Endothelial cell of umbilical vein (primary cell): ENCODE measurements around the gene TRIM2. TPM values are rescaled to one million over a fixed set of nuclear protein-coding genes. Genes with fewer than 3 reads are reported as not detected.

Experiments
- BruUV-seq: library from RNA; stranded (reverse); fragments of 400-500 nt; replicated peaks from 2 replicates; lab custom pipeline; 2021; lab: Mats Ljungman, UMichigan
- CTCF ChIA-PET: fragments of 300-600, 350-600 bp; sonication (Branson Sonifier 250); formaldehyde crosslinking; loops from one replicate; lab custom pipeline; 2021; ENCODE audit warnings: antibody characterized with exemption, inconsistent platforms; lab: Charles Lee
- POLR2A ChIA-PET: fragments of 300-600, 350-600 bp; sonication (Branson Sonifier 250); formaldehyde crosslinking; loops from one replicate; lab custom pipeline; 2021; ENCODE audit warnings: antibody characterized with exemption, inconsistent platforms; lab: Charles Lee
- DNase-seq: peaks from one replicate; pipeline ENCODE4 v3.0.0-alpha.2; 2011; ENCODE audit warnings: low read depth, low spot score
- FAIRE-seq: peaks from 2 replicates; lab custom pipeline; 2011; peaks lifted over from hg19 to GRCh38; lab: Jason Lieb, UNC
- H2AFZ ChIP-seq: 2 replicates; pipeline ENCODE4 v1.6.0; 2012; ENCODE audit warnings: low read depth, low read length, control low read depth, inconsistent platforms
- H3K27ac ChIP-seq: 2 replicates; pipeline ENCODE4 v1.5.1; 2011; ENCODE audit warnings: low read depth, mild to moderate bottlenecking, control low read depth, low read length, moderate library complexity; ENCODE audit not compliant: insufficient read depth
- H3K27me3 ChIP-seq, 2 experiments: 2 replicates each; pipeline versions ENCODE4 v1.6.0 to v1.6.1; 2011; ENCODE audit warnings: low read length in 2 of 2, mixed read lengths in 1 of 2; ENCODE audit not compliant: control insufficient read depth in 2 of 2, insufficient read depth in 2 of 2
- H3K36me3 ChIP-seq, 2 experiments: 2 replicates in 1 of 2; 3 replicates in 1 of 2; pipeline ENCODE4 v1.5.1; 2011; ENCODE audit warnings: low read length in 2 of 2, mild to moderate bottlenecking in 1 of 2, moderate library complexity in 1 of 2; ENCODE audit not compliant: control insufficient read depth in 2 of 2, insufficient read depth in 2 of 2; ENCODE audit errors: extremely low read depth in 1 of 2
- H3K4me1 ChIP-seq: 3 replicates; pipeline ENCODE4 v1.5.1; 2011; ENCODE audit warnings: mild to moderate bottlenecking, low read length; ENCODE audit not compliant: control insufficient read depth, insufficient read depth; ENCODE audit errors: extremely low read depth
- H3K4me2 ChIP-seq: 2 replicates; pipeline ENCODE4 v1.6.1; 2011; ENCODE audit warnings: low read length, control low read depth, mixed read lengths; ENCODE audit not compliant: insufficient read depth
- H3K4me3 ChIP-seq, 3 experiments: fragments of 200-600 bp in 1 of 3; sonication (generic), shearing (Covaris generic) in 1 of 3; replicated peaks in 1 of 3; 2 replicates each; pipeline ENCODE4 v1.5.1; 2011 to 2016; ENCODE audit warnings: control low read depth in 3 of 3, low read length in 3 of 3, mild to moderate bottlenecking in 2 of 3, inconsistent platforms in 1 of 3, low read depth in 1 of 3, moderate library complexity in 1 of 3; ENCODE audit not compliant: insufficient read depth in 1 of 3
- H3K79me2 ChIP-seq: 2 replicates; pipeline ENCODE4 v1.6.0; 2012; ENCODE audit warnings: low read length, inconsistent platforms; ENCODE audit not compliant: control insufficient read depth, insufficient read depth
- H3K9ac ChIP-seq: replicated peaks from 2 replicates; pipeline ENCODE3; 2011; ENCODE audit warnings: low read length, control low read depth; ENCODE audit not compliant: insufficient read depth; ENCODE audit errors: extremely low read depth
- H3K9me1 ChIP-seq: replicated peaks from 3 replicates; pipeline ENCODE4 v1.6.0; 2011; ENCODE audit warnings: mild to moderate bottlenecking, low read length; ENCODE audit not compliant: control insufficient read depth, insufficient read depth; ENCODE audit errors: extremely low read depth
- H3K9me3 ChIP-seq: replicated peaks from 2 replicates; pipeline ENCODE4 v1.5.1; 2012; ENCODE audit warnings: low read length, inconsistent platforms; ENCODE audit not compliant: control insufficient read depth, insufficient read depth
- H4K20me1 ChIP-seq: replicated peaks from 2 replicates; pipeline ENCODE3; 2011; ENCODE audit warnings: mild to moderate bottlenecking, low read length; ENCODE audit not compliant: control insufficient read depth, insufficient read depth; ENCODE audit errors: extremely low read depth
- EZH2 ChIP-seq: IDR thresholded peaks from 2 replicates; pipeline ENCODE4 v1.6.1; 2012; ENCODE audit warnings: borderline replicate concordance, low read depth, mild to moderate bottlenecking, moderate library complexity, low read length, inconsistent platforms; ENCODE audit not compliant: severe bottlenecking
- FOS ChIP-seq: IDR thresholded peaks from 2 replicates; pipeline ENCODE4 v1.6.1; 2011; ENCODE audit warnings: mild to moderate bottlenecking, low read length, moderate library complexity, borderline replicate concordance; ENCODE audit not compliant: insufficient read depth
- GATA2 ChIP-seq: IDR thresholded peaks from 2 replicates; pipeline ENCODE4 v1.7.0; 2011; ENCODE audit warnings: low read depth, mild to moderate bottlenecking, moderate library complexity, mixed read lengths, low read length; ENCODE audit not compliant: insufficient read length, insufficient read depth
- JUN ChIP-seq: IDR thresholded peaks from 2 replicates; pipeline ENCODE4 v1.6.1; 2011; ENCODE audit warnings: borderline replicate concordance, low read depth; ENCODE audit not compliant: insufficient read length, insufficient read depth
- MYC ChIP-seq: IDR thresholded peaks from one replicate; pipeline ENCODE4 v1.6.1; 2011; ENCODE audit warnings: mild to moderate bottlenecking, low read depth, low read length
- POLR2A ChIP-seq: IDR thresholded peaks from 2 replicates; pipeline ENCODE4 v1.6.1; 2012; ENCODE audit warnings: low read depth, mild to moderate bottlenecking, control low read depth, low read length
- POLR2AphosphoS5 ChIP-seq: IDR thresholded peaks from 2 replicates; pipeline ENCODE4 v1.6.1; 2012; ENCODE audit warnings: low read depth, mild to moderate bottlenecking, control low read depth, low read length, moderate library complexity; ENCODE audit not compliant: insufficient read depth
- dilution Hi-C: fragments of 300-500 bp; cut with MboI; formaldehyde crosslinking; loops from one replicate; pipeline ENCODE4 v1.15.0; 2019; ENCODE audit warnings: low sequenced_read_pairs; ENCODE audit not compliant: extremely low pct_ligation_motif_present
- intact Hi-C: fragments of 100-400 bp; cut with micrococcal nuclease; formaldehyde crosslinking; loops from one replicate; pipeline ENCODE4 v1.10.0; 2022
- polyA plus RNA-seq, 4 experiments: library from polyadenylated mRNA; depleted of rRNA in 3 of 4; stranded (reverse) in 3 of 4; unstranded in 1 of 4; fragments of >200 nt; gene quantifications; 2 replicates each; pipeline versions ENCODE4 v1.2.1 to v1.2.3, GENCODE V29; 2011 to 2012; ENCODE audit warnings: missing spikeins in 1 of 4
- total RNA-seq: library from RNA; stranded (reverse); gene quantifications from 2 replicates; pipeline ENCODE4 v1.2.3, GENCODE V29; 2021
- TF ChIP-seq, protein P1 (sequence below): IDR thresholded peaks from 2 replicates; pipeline ENCODE4 v1.6.1; 2011; ENCODE audit not compliant: insufficient read depth, insufficient read length
- TF ChIP-seq, protein P2 (sequence below), 2 donors: IDR thresholded peaks; 1 replicate in 1 of 2; 2 replicates in 1 of 2; pipeline ENCODE4 v1.5.1; 2011; ENCODE audit warnings: low read length in 2 of 2, mild to moderate bottlenecking in 2 of 2, moderate library complexity in 2 of 2, control low read depth in 1 of 2, inconsistent platforms in 1 of 2, low read depth in 1 of 2; ENCODE audit not compliant: insufficient read depth in 1 of 2; ENCODE audit errors: extremely low read depth in 1 of 2

Gene TRIM2
- total and polyA plus RNA-seq, 2 donors (not counting 3 experiments of a cell fraction or from before 2014, with no cell fraction given), result 6.8 to 19.7 TPM

DNA sequence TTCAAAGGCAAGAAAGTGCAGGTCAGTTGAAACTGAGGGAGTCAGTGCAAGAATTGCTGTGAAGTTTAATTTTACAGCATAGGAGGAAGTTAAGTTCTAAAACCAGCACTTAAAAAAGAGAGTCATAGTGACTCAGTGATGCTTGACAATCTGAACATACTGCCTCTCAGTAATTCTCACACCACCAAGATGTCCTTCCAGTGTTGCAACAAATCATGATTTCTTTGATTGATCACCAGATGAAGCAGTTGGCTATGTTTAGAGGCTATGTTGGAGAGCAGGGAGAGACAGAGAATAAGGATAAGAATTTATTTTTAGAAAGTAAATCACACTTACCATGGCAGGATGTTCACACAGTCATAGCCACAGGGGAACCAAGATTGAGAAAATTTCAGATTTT, 13.2 kb downstream of the TRIM2 start:
- intact Hi-C loops (no loop called here), dilution Hi-C loops (no loop called here)
- no peaks in the 10 kb centered on the region for H3K9me3 ChIP-seq
- BruUV-seq, result no TSS peak
- no peak for DNase-seq
- FAIRE-seq, result no peak
- H3K36me3 ChIP-seq, result no peaks in the 10 kb centered on the region
- H4K20me1 ChIP-seq, result no peaks in the 10 kb centered on the region
- CTCF ChIA-PET, result no interaction called here
- POLR2A ChIA-PET, result no interaction called here
- no peaks in the 10 kb centered on the region for H3K4me1 ChIP-seq
- no peaks in the 10 kb centered on the region for H3K9me1 ChIP-seq
- H3K4me3 ChIP-seq, result no peak overlapping the region
- TF ChIP-seq JUN, result no peak
- TF ChIP-seq MYC, result no peak
- TF ChIP-seq GATA2, result no peak
- no peak for TF ChIP-seq POLR2AphosphoS5
- TF ChIP-seq, protein P1, sequence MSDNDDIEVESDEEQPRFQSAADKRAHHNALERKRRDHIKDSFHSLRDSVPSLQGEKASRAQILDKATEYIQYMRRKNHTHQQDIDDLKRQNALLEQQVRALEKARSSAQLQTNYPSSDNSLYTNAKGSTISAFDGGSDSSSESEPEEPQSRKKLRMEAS, result no peak
- no peak for TF ChIP-seq EZH2
- TF ChIP-seq, protein P2, sequence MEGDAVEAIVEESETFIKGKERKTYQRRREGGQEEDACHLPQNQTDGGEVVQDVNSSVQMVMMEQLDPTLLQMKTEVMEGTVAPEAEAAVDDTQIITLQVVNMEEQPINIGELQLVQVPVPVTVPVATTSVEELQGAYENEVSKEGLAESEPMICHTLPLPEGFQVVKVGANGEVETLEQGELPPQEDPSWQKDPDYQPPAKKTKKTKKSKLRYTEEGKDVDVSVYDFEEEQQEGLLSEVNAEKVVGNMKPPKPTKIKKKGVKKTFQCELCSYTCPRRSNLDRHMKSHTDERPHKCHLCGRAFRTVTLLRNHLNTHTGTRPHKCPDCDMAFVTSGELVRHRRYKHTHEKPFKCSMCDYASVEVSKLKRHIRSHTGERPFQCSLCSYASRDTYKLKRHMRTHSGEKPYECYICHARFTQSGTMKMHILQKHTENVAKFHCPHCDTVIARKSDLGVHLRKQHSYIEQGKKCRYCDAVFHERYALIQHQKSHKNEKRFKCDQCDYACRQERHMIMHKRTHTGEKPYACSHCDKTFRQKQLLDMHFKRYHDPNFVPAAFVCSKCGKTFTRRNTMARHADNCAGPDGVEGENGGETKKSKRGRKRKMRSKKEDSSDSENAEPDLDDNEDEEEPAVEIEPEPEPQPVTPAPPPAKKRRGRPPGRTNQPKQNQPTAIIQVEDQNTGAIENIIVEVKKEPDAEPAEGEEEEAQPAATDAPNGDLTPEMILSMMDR (IDR thresholded peaks at IDR 0.05; ENCODE audit: extremely low read depth in 1 of 2, insufficient read depth in 1 of 2, low read depth in 1 of 2, low read length in 2 of 2), result no peak
- TF ChIP-seq POLR2A, result no peak
- no peak for TF ChIP-seq FOS
- no peak overlapping the region for H2AFZ ChIP-seq
- no peak overlapping the region for H3K27ac ChIP-seq
- peaks cover 16 to 20% of the 10 kb centered on the region in 2 experiments for H3K27me3 ChIP-seq
- no peak overlapping the region for H3K9ac ChIP-seq
- no peaks in the 10 kb centered on the region for H3K79me2 ChIP-seq
- no peak overlapping the region for H3K4me2 ChIP-seq
